Right lobe of liver (tissue), 4 donors: Measurements from ENCODE around the gene ADI1.

Source experiments
- POLR2A ChIP-seq: fragments of 450-650 bp; IDR thresholded peaks from one replicate; pipeline ENCODE4 v1.6.1; 2017; ENCODE audit warnings: antibody characterized with exemption, mild to moderate bottlenecking
- TF ChIP-seq, protein P1 (sequence below), 4 donors: fragments of 200-600 bp in 3 of 4; fragments of 450-650 bp in 1 of 4; IDR thresholded peaks; one replicate each; pipeline versions ENCODE4 v1.5.1 to v1.8.0; 2016 to 2022; ENCODE audit warnings: antibody characterized with exemption in 4 of 4, mild to moderate bottlenecking in 2 of 4
- donor health status: DM: no; HTN: no; CAD: no.
- donor health status: DM: no; HTN: no; CAD: no.
- donor health status: DM: no; HTN: yes; CAD: no.

DNA sequence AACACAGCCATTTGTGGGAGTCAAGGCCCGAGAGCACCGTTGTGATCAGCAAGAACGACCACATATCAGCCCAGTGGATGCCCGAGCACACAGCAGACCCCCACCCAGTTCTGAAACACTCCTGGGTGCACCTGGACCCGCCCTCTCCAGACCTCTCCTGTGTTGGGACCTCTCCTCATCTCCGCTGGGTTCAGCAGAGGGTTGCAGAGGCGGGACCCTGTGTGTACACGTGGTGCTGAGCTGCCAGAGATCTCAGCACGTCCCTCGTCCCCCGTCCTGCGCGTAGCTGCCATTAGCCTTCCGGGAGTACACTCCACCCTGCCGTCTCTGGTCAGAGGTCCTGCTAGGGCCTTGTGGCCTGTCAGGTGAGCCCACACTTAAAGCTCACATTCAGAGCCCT is 51.7 kb downstream of the ADI1 start:
- TF ChIP-seq POLR2A, result no peak
- TF ChIP-seq, protein P1, sequence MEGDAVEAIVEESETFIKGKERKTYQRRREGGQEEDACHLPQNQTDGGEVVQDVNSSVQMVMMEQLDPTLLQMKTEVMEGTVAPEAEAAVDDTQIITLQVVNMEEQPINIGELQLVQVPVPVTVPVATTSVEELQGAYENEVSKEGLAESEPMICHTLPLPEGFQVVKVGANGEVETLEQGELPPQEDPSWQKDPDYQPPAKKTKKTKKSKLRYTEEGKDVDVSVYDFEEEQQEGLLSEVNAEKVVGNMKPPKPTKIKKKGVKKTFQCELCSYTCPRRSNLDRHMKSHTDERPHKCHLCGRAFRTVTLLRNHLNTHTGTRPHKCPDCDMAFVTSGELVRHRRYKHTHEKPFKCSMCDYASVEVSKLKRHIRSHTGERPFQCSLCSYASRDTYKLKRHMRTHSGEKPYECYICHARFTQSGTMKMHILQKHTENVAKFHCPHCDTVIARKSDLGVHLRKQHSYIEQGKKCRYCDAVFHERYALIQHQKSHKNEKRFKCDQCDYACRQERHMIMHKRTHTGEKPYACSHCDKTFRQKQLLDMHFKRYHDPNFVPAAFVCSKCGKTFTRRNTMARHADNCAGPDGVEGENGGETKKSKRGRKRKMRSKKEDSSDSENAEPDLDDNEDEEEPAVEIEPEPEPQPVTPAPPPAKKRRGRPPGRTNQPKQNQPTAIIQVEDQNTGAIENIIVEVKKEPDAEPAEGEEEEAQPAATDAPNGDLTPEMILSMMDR (IDR thresholded peaks at IDR 0.05), result no peak
